HG03103 (cell line): ENCODE results near the gene HOXD13.

Source experiments
- ATAC-seq: cut with Tn5 transposase; IDR thresholded peaks from one replicate; pipeline ENCODE4 v1.9.1; 2021; ENCODE audit warnings: low read depth; ENCODE audit not compliant: unreplicated experiment

HOXD13 gene

GRCh38 chr2:176105078-176105729 lies 12.7 kb downstream of the HOXD13 start:
- no peak for ATAC-seq

- no peak for ATAC-seq
These were observed 13.4 kb downstream of the HOXD13 start for GRCh38 chr2:176105730-176106580.

GRCh38 chr2:176106581-176107539 lies 14.3 kb downstream of the HOXD13 start, which contains the start of gene HOXD11:
Gene HOXD11, plus strand, starts transcription at chr2:176107280. Its CDS starts 76 bp downstream, at chr2:176107356.
- ATAC-seq, result no peak

GRCh38 chr2:176107731-176108181 lies 15.2 kb downstream of the HOXD13 start:
- no peak for ATAC-seq

- ATAC-seq, result no peak
These were observed 16.8 kb downstream of the HOXD13 start for GRCh38 chr2:176109192-176109901.

GRCh38 chr2:176109946-176110345 lies 17.4 kb downstream of the HOXD13 start:
- ATAC-seq, result no peak

- ATAC-seq, result no peak
These were observed 18.1 kb downstream of the HOXD13 start for GRCh38 chr2:176110415-176111308.

GRCh38 chr2:176111309-176111663 lies 18.8 kb downstream of the HOXD13 start:
- ATAC-seq, result no peak

- ATAC-seq, result no peak
These were observed 19.4 kb downstream of the HOXD13 start for GRCh38 chr2:176111846-176112374.

- no peak for ATAC-seq
These were observed 20.1 kb downstream of the HOXD13 start for GRCh38 chr2:176112375-176113302.

GRCh38 chr2:176114120-176114929 lies 21.8 kb downstream of the HOXD13 start:
- ATAC-seq, result no peak

GRCh38 chr2:176114930-176115625 lies 22.6 kb downstream of the HOXD13 start:
- no peak for ATAC-seq

GRCh38 chr2:176115883-176116813 lies 23.6 kb downstream of the HOXD13 start, which contains the start of gene HOXD10:
Gene HOXD10, plus strand, starts transcription at chr2:176116778. Its CDS starts 56 bp downstream, at chr2:176116834.
- ATAC-seq, result no peak

GRCh38 chr2:176117162-176117822 lies 24.8 kb downstream of the HOXD13 start:
- ATAC-seq, result no peak
